ENCODE results near the gene CNIH1. TPM values are rescaled to one million over a fixed set of nuclear protein-coding genes. Genes with fewer than 3 reads are reported as not detected.

CNIH1 gene
- total RNA-seq, 4 donors from 2014 or later = 40.8 to 184 (median 152) TPM

DNA sequence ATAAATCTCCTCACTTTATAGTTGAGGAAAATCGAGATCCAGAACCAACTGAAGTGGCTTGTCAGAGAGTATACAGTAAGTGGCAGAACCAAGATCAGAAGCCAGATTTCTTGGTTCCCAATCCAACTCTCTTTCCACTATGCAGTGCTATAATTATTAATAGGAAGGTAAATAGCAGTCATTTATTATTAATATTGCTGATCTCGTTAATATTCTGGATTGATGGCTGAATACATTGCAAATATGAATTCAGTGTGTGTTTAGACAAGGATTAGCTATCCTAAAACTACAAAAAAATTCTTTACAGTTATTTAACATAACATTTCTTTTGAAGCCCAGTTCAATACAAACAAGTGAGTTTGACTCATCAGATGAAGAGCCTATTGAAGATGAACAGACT lies 41.6 kb downstream of the CNIH1 start:
- TF ChIP-seq EP300 (IDR thresholded peaks at IDR 0.05; ENCODE audit: low read depth) (no peak), POLR2A (IDR thresholded peaks at IDR 0.05) (no peak), POLR2AphosphoS5 (IDR thresholded peaks at IDR 0.05) (no peak)
- TF ChIP-seq, protein P1, sequence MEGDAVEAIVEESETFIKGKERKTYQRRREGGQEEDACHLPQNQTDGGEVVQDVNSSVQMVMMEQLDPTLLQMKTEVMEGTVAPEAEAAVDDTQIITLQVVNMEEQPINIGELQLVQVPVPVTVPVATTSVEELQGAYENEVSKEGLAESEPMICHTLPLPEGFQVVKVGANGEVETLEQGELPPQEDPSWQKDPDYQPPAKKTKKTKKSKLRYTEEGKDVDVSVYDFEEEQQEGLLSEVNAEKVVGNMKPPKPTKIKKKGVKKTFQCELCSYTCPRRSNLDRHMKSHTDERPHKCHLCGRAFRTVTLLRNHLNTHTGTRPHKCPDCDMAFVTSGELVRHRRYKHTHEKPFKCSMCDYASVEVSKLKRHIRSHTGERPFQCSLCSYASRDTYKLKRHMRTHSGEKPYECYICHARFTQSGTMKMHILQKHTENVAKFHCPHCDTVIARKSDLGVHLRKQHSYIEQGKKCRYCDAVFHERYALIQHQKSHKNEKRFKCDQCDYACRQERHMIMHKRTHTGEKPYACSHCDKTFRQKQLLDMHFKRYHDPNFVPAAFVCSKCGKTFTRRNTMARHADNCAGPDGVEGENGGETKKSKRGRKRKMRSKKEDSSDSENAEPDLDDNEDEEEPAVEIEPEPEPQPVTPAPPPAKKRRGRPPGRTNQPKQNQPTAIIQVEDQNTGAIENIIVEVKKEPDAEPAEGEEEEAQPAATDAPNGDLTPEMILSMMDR (IDR thresholded peaks at IDR 0.05) = no peak
- Histone ChIP-seq H3K4me1 (peaks cover 0 to 20% (median 5%) of the 10 kb centered on the region in 4 donors), H3K9me3 (no peaks in the 10 kb centered on the region), H3K27me3 (no peaks in the 10 kb centered on the region), H3K27ac (no peak overlapping the region), H3K4me3 (no peak overlapping the region), H3K36me3 (no peaks in the 10 kb centered on the region)
- WGBS, 2 donors (ENCODE audit: low coverage in 1 of 2) = 80 to 88% methylated on average over 2 of the region's 2 CpGs
- DNase-seq = no peak
- in situ Hi-C loops (cut with MboI; ENCODE audit: low pct_ligation_motif_present in 1 of 4, low pct_unique_long_range_greater_than_20kb in 1 of 4, low sequenced_read_pairs in 3 of 4) = no loop called here
- intact Hi-C loops (cut with DNase I; ENCODE audit: low total_unique reads) = no loop called here

DNA sequence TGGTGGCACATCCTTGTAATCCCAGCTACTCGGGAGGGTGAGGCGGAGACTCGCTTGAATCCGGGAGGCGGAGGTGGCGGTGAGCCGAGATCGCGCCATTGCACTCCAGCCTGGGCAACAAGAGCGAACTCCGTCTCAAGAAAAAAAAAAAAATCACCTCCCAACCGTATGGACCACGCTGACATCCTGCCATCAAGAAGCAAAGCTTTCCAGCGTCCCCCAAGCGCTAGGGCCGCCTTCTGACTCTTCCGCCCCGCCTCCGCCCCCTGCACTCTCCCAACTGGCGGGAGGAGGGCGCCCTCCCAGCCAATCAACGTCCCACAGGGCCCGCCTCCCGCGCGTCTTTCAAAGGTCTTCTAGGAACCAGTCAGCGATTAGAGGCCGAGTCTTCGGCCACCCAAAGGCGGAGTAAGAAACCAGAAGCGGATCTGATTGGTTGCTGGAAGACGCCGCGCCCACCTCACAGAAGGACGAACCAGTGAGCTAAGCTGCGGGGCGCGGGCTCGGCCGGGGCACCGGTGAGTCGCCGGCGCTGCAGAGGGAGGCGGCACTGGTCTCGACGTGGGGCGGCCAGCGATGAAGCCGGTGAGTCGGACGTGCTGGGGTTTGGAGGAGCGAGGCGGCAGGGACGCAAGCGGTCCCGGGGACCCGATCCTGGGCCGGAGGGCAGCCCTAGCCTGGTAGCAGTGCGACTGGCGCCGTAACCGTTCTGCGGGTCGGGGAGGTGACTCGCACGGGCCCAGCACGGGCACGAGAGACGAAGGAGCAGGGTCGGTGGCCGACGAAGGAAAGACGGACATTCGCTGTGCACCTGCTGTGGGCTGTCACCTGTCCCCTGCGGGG lies 44.5 kb downstream of the CNIH1 start, which contains the start of gene CDKN3:
Gene CDKN3 (plus strand): TSS at position 515 of the 843 bp plus-strand sequence. CDS start 62 bp downstream, at position 577.
- DNase-seq = peak; percentile 99
- intact Hi-C loops (cut with DNase I; ENCODE audit: low total_unique reads) = no loop called here
- in situ Hi-C loops (cut with MboI; ENCODE audit: low pct_ligation_motif_present in 1 of 4, low pct_unique_long_range_greater_than_20kb in 1 of 4, low sequenced_read_pairs in 3 of 4) = no loop called here
- Histone ChIP-seq H3K4me1 (peaks cover 0 to 20% (median 5%) of the 10 kb centered on the region in 4 donors), H3K27ac (peak within 1 kb of the TSS; percentile 62 to 79 (median 74)), H3K27me3 (no peaks in the 10 kb centered on the region), H3K4me3 (peak within 1 kb of the TSS; percentile 70 to 77 (median 74)), H3K36me3 (no peaks in the 10 kb centered on the region), H3K9me3 (no peaks in the 10 kb centered on the region)
- TF ChIP-seq, protein P1 (IDR thresholded peaks at IDR 0.05) = peak; percentile 42 to 65 (median 55)
- TF ChIP-seq POLR2AphosphoS5 (IDR thresholded peaks at IDR 0.05) (peak; percentile 93 to 96 (median 95)), POLR2A (IDR thresholded peaks at IDR 0.05) (peak; percentile 92), EP300 (IDR thresholded peaks at IDR 0.05; ENCODE audit: low read depth) (no peak)
- WGBS, 2 donors (ENCODE audit: low coverage in 1 of 2) = 0 to 3% methylated on average over 11 to 56 of the region's 76 CpGs

DNA sequence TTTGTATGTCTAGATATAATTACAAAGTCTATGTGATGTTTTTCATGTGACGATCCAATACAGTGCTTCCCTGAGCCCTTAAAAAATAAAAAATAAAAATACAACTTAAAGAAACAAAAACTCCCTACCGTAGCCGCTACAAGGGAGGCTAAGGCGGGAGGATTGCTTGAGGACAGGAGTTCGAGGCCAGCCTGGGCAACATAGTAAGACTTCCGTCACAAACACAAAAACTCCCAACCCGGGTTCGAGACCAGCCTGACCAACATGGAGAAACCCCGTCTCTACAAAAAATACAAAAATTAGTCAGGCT lies 45.0 kb downstream of the CNIH1 start:
- intact Hi-C loops (cut with DNase I; ENCODE audit: low total_unique reads) = no loop called here
- 46 to 54% methylated on average over 9 of the region's 9 CpGs for WGBS, 2 donors (ENCODE audit: low coverage in 1 of 2)
- Histone ChIP-seq H3K9me3 (no peaks in the 10 kb centered on the region), H3K4me1 (peaks cover 0 to 20% (median 5%) of the 10 kb centered on the region in 4 donors), H3K27me3 (no peaks in the 10 kb centered on the region), H3K4me3 (peak overlapping the region; percentile 24 to 77 (median 70)), H3K36me3 (no peaks in the 10 kb centered on the region), H3K27ac (peak overlapping the region in 3 of 4 donors; percentile 63 to 79 (median 69))
- no peak for TF ChIP-seq POLR2AphosphoS5 (IDR thresholded peaks at IDR 0.05)
- TF ChIP-seq, protein P1 (IDR thresholded peaks at IDR 0.05) = no peak
- no peak for TF ChIP-seq EP300 (IDR thresholded peaks at IDR 0.05; ENCODE audit: low read depth)
- no peak for TF ChIP-seq POLR2A (IDR thresholded peaks at IDR 0.05)
- in situ Hi-C loops (cut with MboI; ENCODE audit: low pct_ligation_motif_present in 1 of 4, low pct_unique_long_range_greater_than_20kb in 1 of 4, low sequenced_read_pairs in 3 of 4) = no loop called here
- no peak for DNase-seq

GRCh38 chr14:54395716-54396115 lies 45.5 kb downstream of the CNIH1 start:
- 96 to 99% methylated on average over 2 of the region's 2 CpGs for WGBS, 2 donors (ENCODE audit: low coverage in 1 of 2)
- no peak for TF ChIP-seq POLR2A (IDR thresholded peaks at IDR 0.05)
- TF ChIP-seq, protein P1 (IDR thresholded peaks at IDR 0.05) = no peak
- no peak for TF ChIP-seq EP300 (IDR thresholded peaks at IDR 0.05; ENCODE audit: low read depth)
- no peak for TF ChIP-seq POLR2AphosphoS5 (IDR thresholded peaks at IDR 0.05)
- intact Hi-C loops (cut with DNase I; ENCODE audit: low total_unique reads) (no loop called here), in situ Hi-C loops (cut with MboI; ENCODE audit: low pct_ligation_motif_present in 1 of 4, low pct_unique_long_range_greater_than_20kb in 1 of 4, low sequenced_read_pairs in 3 of 4) (no loop called here)
- DNase-seq = no peak
- H3K27me3 ChIP-seq = no peaks in the 10 kb centered on the region
- peaks cover 0 to 20% (median 5%) of the 10 kb centered on the region in 4 donors for H3K4me1 ChIP-seq
- H3K36me3 ChIP-seq = no peaks in the 10 kb centered on the region
- no peak overlapping the region for H3K4me3 ChIP-seq
- H3K9me3 ChIP-seq = no peaks in the 10 kb centered on the region
- H3K27ac ChIP-seq = no peak overlapping the region

Measured in transverse colon (tissue), 4 donors.